Measurements from ENCODE around the gene VPS4A. TPM values are rescaled to one million over a fixed set of nuclear protein-coding genes. Genes with fewer than 3 reads are reported as not detected.
"Not testable (repeated sequence)": the region's sequence is repeated elsewhere in the genome, so short reads cannot be mapped to it uniquely, and the experiment has no call there.

VPS4A gene
- total and polyA plus RNA-seq, 2 of the 8 experiments (the other 6 are each of a cell fraction or from before 2014, with no cell fraction given) = 14.1 to 24.1 TPM

DNA sequence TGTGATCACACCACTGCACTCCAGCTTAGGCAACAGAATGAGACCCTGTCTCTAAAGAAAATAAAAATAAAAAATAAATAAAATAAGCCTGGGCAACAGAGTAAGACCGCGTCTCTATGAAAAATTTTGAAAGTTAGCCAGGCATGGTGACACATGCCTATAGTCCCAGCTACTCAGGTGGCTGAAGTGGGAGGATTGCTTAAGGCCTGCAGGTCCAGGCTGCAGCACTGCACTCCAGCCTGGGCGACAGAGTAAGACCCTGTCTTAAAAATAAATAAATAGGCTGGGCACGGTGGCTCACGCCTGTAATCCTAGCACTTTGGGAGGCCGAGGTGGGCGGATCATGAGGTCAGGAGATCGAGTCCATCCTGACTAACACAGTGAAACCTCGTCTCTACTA, 19.5 kb upstream of the VPS4A start:
- H3K23me2 ChIP-seq (ENCODE audit: low read depth, low read length); H3K4me3 ChIP-seq (ENCODE audit: extremely low read depth in 1 of 4, insufficient read depth in 2 of 4, low read depth in 3 of 4, low read length in 4 of 4); H4K5ac ChIP-seq (ENCODE audit: insufficient read length, low read depth, low read length); DNase-seq (ENCODE audit: low read depth in 1 of 2, low spot score in 2 of 2); H3K36me3 ChIP-seq (ENCODE audit: control insufficient read depth in 2 of 4, insufficient read depth in 4 of 4, low read length in 3 of 4); H3K4ac ChIP-seq (replicated peaks; ENCODE audit: insufficient read length, low read depth, low read length); FAIRE-seq; H3K27ac ChIP-seq (ENCODE audit: low read depth, low read length); H2BK15ac ChIP-seq (ENCODE audit: low read length); H3K9ac ChIP-seq (replicated peaks in 1 of 4; ENCODE audit: extremely low read depth in 1 of 4, low read depth in 3 of 4, low read length in 3 of 4); POLR2A ChIA-PET (ENCODE audit: partially characterized antibody); H2BK5ac ChIP-seq (ENCODE audit: low read depth, low read length); H3K4me2 ChIP-seq (ENCODE audit: insufficient read depth in 1 of 2, low read depth in 2 of 2, low read length in 2 of 2); H2BK12ac ChIP-seq (ENCODE audit: low read depth, low read length); H3K27me3 ChIP-seq (replicated peaks in 1 of 4; ENCODE audit: control insufficient read depth in 3 of 4, extremely low read depth in 1 of 4, insufficient read depth in 3 of 4, low read length in 3 of 4); H2BK20ac ChIP-seq (ENCODE audit: low read length); H2AFZ ChIP-seq (ENCODE audit: low read length); H3K14ac ChIP-seq (ENCODE audit: insufficient read length); H2AK5ac ChIP-seq (ENCODE audit: low read depth, low read length); H3K79me2 ChIP-seq (ENCODE audit: control insufficient read depth in 1 of 2, insufficient read depth in 2 of 2, low read length in 2 of 2); H3K18ac ChIP-seq (ENCODE audit: extremely low read depth, low read length); H3K9me3 ChIP-seq (ENCODE audit: insufficient read depth in 2 of 2, low read depth in 1 of 2, low read length in 1 of 2); H3K56ac ChIP-seq (replicated peaks; ENCODE audit: insufficient read length, low read depth, low read length); H3K79me1 ChIP-seq (ENCODE audit: low read depth, low read length); H4K91ac ChIP-seq (replicated peaks; ENCODE audit: insufficient read length, low read length); H4K8ac ChIP-seq (ENCODE audit: extremely low read depth, insufficient read depth, low read length); H4K20me1 ChIP-seq (replicated peaks in 1 of 2; ENCODE audit: control insufficient read depth in 1 of 2, insufficient read depth in 2 of 2, low read length in 2 of 2); H2BK120ac ChIP-seq (replicated peaks; ENCODE audit: low read depth, low read length); H3K23ac ChIP-seq (ENCODE audit: insufficient read length); H3K4me1 ChIP-seq (replicated peaks in 1 of 4; ENCODE audit: control insufficient read depth in 3 of 4, insufficient read depth in 4 of 4, low read length in 3 of 4): not testable (repeated sequence)
- CTCF ChIA-PET (ENCODE audit: partially characterized antibody) = interaction anchor here (0.6 kb wide), 1 partner anchor 18 kb away, joined by 3 read pairs; no protein-coding TSS in a partner anchor
- 95% methylated on average over 9 of the region's 9 CpGs; no CpG with 5 or more reads in 1 of the 2 experiments for WGBS, 2 experiments (ENCODE audit: extremely low coverage in 1 of 2, insufficient coverage in 1 of 2, insufficient read length in 1 of 2, insufficient replicate concordance in 2 of 2, low coverage in 1 of 2, low lambda C conversion rate in 2 of 2, missing lambda C conversion rate in 1 of 2)

Data from H1 (cell line).